GM06990 (cell line): Measurements from ENCODE around the gene CD4.

ENCODE experiments used
- DNase-seq: peaks from one replicate; pipeline ENCODE4 v3.0.0-alpha.2; 2011; ENCODE audit not compliant: insufficient read length; ENCODE audit errors: extremely low read depth
- H3K27me3 ChIP-seq: replicated peaks from 2 replicates; pipeline ENCODE4 v1.6.0; 2011; ENCODE audit warnings: low read length; ENCODE audit not compliant: control insufficient read depth, insufficient read depth
- H3K36me3 ChIP-seq: 2 replicates; pipeline ENCODE4 v1.5.1; 2011; ENCODE audit warnings: low read length; ENCODE audit not compliant: control insufficient read depth, insufficient read depth
- H3K4me3 ChIP-seq: replicated peaks from 2 replicates; pipeline ENCODE4 v1.5.1; 2011; ENCODE audit warnings: low read depth, mild to moderate bottlenecking, control low read depth, low read length
- CTCF ChIP-seq: IDR thresholded peaks from 2 replicates; pipeline ENCODE4 v1.5.1; 2011; ENCODE audit warnings: low read length, control low read depth, mild to moderate bottlenecking, inconsistent platforms; ENCODE audit not compliant: insufficient read depth, poor library complexity, severe bottlenecking

The CD4 gene

DNA sequence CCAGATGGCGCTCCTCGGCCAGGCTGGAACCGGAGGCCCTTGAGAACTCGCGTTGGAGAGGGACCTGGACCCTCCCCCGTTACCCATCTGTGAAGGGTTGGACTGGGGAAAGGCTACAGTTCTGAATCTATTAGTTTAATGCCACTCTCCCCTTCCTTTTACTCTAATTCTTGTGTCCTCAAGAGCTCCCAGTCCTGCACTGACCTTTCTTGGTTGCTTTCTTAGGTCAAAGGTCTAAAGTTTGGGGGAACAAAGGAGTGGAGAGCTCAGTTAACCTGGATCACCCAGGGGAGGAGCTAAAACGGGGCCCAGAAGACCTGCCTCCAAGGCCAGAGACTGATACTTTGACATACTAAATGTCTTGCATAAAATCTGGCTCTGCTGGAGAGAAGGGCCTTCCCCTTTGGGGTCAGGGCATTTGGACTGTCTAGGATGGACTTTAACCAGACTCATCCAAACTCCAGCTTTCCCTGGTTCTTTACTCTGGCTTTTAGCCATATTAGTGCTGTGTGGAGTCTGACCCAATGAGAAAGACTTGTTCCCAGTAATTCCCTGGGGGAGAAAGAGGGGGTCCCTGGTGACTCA lies 35.5 kb upstream of the CD4 start:
- DNase-seq, result no peak
- peak; percentile 93 for TF ChIP-seq CTCF
- peaks cover 17% of the 10 kb centered on the region for H3K36me3 ChIP-seq
- no peaks in the 10 kb centered on the region for H3K27me3 ChIP-seq
- H3K4me3 ChIP-seq, result no peak overlapping the region

GRCh38 chr12:6754411-6754810 lies 34.9 kb upstream of the CD4 start:
- TF ChIP-seq CTCF, result no peak
- no peak for DNase-seq
- Histone ChIP-seq H3K4me3 (no peak overlapping the region), H3K27me3 (no peaks in the 10 kb centered on the region), H3K36me3 (peaks cover 13% of the 10 kb centered on the region)

GRCh38 chr12:6757028-6757690 lies 32.2 kb upstream of the CD4 start:
- no peaks in the 10 kb centered on the region for H3K27me3 ChIP-seq
- TF ChIP-seq CTCF, result no peak
- H3K36me3 ChIP-seq, result no peaks in the 10 kb centered on the region
- DNase-seq, result no peak
- no peak overlapping the region for H3K4me3 ChIP-seq

DNA sequence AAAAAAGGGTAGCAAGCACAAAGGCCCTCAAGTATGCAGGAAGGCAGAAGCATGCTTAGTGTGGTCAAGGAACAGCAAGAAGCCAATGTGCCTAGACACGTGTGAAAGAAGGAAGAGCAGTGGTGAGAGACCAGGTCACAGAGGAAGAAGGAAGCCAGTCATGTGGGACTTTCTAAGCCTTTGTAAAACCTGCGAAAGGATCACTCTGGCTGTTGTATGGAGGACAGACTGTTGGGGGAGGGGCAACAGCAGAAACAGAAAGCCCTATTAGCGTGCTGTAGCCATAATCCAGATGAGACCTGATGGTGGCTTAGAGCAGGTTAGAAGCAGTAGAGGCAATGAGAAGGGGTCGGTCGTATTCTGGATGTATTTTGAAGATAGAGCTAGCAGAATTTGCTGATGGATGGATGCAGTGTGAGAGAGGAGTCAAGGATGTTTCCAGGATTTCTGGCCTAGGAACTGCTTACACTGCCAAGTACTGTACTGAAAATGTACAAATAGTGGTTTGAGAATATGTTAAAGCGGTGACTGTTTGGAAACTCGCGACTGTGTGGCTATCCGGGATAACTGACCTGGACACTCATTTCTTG lies 30.7 kb upstream of the CD4 start:
- TF ChIP-seq CTCF, result no peak
- Histone ChIP-seq H3K27me3 (no peaks in the 10 kb centered on the region), H3K4me3 (no peak overlapping the region), H3K36me3 (no peaks in the 10 kb centered on the region)
- no peak for DNase-seq

DNA sequence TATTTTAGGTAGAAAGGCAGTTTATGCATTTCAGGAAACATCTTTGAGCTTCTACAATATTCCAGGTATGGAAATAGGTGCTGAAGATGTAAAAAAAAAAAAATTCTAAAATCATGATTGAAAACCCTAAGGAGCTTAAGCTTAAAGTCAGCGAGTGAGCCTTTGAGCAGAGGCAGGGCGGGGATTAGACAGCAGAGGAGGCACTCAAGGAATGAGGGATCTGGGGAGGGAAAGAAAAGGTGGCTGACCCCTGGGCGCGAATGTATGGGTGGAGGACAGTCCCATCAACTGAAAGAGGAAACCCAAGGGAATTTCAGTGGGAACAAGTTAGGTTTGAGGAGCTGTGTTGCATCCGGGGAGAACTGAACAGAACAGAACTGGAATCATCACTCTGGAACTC lies 29.6 kb upstream of the CD4 start:
- no peak for DNase-seq
- Histone ChIP-seq H3K4me3 (no peak overlapping the region), H3K36me3 (no peaks in the 10 kb centered on the region), H3K27me3 (no peaks in the 10 kb centered on the region)
- TF ChIP-seq CTCF, result no peak
